GM21381 (cell line): ENCODE data around the gene WSB1.
"Not testable (repeated sequence)": the region's sequence is repeated elsewhere in the genome, so short reads cannot be mapped to it uniquely, and the experiment has no call there.

Experiments
- ATAC-seq: cut with Tn5 transposase; IDR thresholded peaks from one replicate; pipeline ENCODE4 v1.9.1; 2021; ENCODE audit warnings: mild to moderate bottlenecking, moderate library complexity; ENCODE audit not compliant: unreplicated experiment

Gene WSB1

GRCh38 chr17:27276653-27277156, 17.2 kb upstream of the WSB1 start:
- ATAC-seq = no peak

DNA sequence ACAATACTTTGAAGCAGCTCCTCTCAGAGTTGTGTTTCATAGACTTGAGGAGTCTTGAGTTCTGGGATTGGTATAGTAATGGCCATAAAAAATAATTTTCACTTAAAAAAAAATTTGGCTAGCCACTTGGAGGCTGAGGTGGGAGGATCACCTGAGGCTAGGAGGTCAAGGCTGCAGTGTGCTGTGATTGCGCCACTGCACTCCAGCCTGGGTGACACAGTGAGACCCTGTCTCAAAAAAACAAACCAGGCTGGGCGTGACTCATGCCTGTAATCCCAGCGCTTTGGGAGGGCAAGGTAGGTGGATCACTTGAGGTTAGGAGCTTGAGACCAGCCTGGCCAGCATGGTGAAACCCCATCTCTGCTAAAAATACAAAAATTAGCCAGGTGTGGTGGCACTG, 14.8 kb upstream of the WSB1 start:
- ATAC-seq = not testable (repeated sequence)

DNA sequence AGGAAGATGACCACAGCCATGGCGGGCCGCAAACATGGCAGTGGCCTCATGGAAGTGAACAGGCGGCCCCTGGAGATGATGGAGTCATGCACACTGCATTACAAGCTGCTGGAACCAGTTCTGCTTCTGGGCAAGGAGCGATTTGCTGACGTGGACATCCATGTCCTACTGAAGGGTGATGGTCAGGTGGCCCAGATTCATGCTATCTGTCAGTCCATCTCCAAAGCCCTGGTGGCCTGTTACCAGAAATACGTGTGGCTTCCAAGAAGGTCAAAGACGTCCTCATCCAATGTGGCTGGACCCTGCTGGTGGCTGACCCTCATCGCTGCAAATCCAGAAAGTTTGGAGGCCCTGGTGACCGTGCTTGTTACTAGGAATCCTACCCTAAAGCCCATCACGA, 13.4 kb upstream of the WSB1 start:
- ATAC-seq = no peak

GRCh38 chr17:27281438-27281837, 12.5 kb upstream of the WSB1 start:
- no peak for ATAC-seq

- ATAC-seq = peak; percentile 74
These were observed 11.8 kb upstream of the WSB1 start for GRCh38 chr17:27282054-27282551.

DNA sequence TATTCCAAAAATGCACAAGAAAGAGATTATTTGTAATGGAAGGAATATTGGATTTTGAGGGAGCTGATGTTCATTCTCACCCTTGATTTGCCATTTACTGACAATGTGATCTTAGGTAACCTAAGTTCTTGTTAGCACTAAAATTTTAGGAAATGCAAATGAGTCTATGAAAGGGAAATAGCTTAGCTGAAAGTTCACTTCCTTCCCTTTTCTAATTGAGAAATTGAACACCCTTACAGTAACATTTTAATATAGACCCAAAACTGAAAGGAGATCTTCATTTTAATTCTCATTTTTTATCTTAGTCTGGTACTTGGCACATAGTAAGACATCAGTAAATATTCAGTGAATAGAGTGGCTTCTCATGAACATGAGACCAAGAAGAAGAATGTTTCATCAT, 10.9 kb upstream of the WSB1 start:
- no peak for ATAC-seq

- ATAC-seq = no peak
These were observed 10.2 kb upstream of the WSB1 start for GRCh38 chr17:27283751-27284150.

DNA sequence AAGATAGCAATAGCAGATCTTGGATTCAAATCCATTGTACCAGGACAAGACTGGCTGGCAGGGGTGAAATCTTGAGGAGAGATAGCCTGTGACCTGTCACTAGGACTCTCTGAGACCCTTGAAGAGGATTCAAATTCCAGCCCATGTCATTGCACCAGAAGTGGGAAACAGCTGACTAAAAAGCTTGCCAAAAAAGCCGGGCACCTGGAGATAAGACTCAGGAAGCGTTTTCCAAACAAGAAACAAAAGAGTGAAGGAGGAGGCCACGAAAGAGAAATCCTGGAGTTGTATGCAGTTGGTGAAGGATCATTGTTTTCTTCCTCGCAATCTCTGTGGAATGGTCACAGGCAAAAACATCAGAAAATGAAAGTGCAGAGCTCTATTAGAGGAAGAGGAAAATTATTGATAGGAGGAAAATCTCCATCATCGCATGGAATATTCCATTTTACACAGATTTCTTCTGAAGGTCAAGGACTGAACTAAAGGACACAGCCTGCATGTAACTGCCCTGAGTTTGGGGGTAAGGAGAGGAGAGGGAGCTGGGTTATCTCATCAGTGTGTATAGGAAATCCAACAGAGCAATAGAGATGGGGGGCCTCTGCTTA, 9.0 kb upstream of the WSB1 start:
- ATAC-seq = no peak

DNA sequence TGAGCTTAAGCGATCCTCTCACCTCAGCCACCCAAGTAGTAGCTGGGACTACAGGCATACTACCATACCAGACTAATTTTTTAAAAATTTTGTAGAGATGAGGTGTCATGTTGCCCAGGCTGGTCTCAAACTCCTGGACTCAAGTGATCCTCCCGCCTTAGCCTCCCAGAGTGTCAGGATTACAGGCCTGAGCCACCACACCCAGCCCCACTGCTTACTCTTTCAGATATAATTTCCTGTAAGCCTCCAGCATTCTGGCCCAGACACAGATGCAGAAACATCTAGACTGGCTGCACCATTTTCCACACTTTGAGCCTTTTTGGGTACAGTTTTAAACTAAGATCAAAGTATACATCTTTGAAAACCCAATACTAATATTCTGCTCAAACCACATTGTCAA, 8.4 kb upstream of the WSB1 start:
- ATAC-seq = no peak

- no peak for ATAC-seq
These were observed 5.7 kb upstream of the WSB1 start for GRCh38 chr17:27288183-27288582.

- ATAC-seq = no peak
These were observed 4.1 kb upstream of the WSB1 start for GRCh38 chr17:27289856-27290255.

DNA sequence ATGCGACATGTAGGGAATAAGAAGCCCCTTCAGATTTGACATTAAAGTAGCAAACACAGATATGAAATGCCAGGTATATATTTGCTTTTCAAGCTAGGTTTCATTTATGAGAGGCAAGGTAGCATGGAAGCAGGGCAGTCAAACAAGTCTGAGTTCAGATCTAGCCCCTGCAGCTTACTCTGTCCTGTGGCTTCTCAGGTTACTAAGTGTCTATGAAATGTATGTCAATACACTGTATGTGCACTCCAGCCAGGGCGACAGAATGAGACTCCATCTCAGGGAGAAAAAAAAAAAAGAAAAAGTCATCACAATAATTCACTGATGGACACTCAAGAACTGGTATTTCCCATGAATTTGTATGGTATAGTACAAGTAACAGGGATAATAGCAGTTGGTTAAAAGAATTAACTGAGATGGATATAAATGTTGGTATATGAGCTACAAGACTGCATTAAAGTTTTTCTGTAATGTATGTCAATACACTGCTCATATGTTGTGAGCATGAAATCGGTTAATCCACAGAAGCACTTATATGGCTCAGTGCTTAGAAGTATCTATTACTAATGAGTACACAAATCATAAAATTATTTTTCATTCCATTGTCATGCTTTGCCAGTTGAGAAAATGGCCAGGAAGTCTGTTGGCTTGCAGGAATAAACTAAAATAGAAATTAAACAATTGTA, 2.9 kb upstream of the WSB1 start:
- no peak for ATAC-seq

GRCh38 chr17:27293359-27293897, 486 bp upstream of the WSB1 start:
- ATAC-seq = no peak

DNA sequence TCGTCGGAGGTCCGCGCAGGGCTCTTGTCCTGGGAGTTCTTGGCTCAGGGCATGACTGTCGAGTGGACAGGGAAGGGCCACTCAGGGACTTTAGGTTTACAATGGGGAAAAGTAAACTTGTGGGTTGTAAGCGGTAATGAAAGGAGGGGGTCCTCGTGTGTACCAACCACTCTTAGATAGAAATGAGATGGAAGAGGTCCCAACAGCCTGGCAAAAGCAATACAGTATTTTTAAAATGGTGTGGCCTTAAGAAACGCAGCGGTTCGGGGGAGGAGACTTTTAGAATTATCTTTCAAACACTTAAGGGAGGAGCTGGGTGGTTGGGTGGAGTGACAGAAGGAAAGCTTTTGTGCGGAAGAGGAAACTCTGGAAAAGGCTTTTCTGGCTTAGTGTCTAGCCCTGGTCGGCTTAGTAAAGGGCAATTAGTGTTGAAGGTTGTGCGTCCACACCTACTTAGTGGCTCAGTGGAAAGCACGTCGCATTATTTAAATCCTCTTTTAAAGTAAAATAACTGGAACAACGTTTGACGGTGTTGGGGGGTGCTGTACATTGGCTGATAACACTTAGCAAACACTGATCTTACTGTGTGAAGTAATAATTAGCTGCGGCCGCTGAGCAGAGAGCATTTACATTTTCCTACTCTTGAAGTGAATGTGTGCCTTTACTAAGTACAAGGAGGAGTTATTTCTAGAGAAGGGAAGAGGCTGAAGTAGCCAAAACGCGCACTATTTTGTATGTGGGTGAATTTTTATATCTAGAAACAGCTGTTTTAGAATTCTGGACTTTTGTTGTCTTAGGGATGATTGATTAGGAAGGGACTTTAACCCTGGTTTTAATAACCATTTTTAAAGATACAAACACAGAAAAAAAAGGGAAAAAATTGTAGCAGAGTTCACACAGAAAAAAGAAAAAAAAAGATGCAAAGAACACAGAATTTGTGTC, 1.0 kb downstream of the WSB1 start:
- ATAC-seq = peak; percentile 40

GRCh38 chr17:27295945-27296344, 2.0 kb downstream of the WSB1 start:
- ATAC-seq = no peak

- no peak for ATAC-seq
These were observed 2.6 kb downstream of the WSB1 start for GRCh38 chr17:27296428-27296979.

DNA sequence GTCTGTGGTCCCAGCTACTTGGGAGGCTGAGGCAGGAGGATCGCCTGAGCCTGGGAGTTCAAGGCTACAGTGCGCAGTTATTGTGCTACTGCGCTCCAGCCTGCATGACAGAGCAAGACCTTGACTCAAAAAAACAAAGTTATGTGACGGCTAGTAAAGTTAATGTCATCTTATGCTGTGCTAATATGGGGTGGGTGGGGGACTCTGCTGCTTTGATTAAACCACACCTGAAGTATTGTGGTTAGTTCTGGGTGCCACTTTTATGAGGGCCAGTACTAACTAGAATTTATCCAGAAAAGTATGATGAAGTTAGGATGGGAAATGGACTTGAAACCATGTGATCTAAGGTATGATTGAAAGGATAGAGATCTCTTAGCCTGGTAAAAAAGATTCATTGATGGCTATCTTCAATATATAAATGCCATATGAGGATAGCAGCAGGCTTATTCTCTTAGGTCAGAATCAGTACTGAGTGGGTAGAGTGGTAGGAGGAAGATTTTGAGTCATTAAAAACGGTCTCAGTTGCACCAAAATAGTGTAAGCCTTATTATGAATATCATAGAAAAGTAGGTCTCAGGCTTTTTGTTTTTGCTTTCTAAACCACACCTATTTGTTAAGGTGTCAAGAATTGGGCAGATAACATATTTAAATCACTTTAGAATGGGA, 5.6 kb downstream of the WSB1 start:
- no peak for ATAC-seq

GRCh38 chr17:27303734-27304133, 9.8 kb downstream of the WSB1 start:
- ATAC-seq = no peak

DNA sequence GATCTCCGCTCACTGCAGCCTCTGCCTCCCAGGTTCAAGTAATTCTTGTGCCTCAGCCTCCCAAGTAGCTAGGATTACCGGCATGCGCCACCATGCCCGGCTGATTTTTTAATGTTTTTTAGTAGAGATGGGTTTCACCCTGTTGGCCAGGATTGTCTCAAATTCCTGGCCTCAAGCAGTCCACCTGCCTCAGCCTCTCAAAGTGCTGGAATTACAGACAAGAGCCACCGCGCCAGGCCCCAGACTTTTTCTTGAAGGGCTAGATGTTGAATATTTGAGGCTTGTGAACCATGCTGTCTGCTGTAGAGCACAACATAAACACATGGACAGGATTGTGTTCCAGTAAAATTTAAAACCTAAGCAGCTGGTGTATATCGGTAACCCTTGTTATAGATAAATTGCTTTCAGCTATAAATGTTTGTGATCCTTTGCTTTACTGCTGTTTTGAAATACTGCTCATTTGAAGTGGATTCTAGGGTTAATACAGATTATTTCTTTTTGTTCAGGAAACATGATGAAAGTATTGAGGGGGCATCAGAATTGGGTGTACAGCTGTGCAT, 12.4 kb downstream of the WSB1 start:
- no peak for ATAC-seq

DNA sequence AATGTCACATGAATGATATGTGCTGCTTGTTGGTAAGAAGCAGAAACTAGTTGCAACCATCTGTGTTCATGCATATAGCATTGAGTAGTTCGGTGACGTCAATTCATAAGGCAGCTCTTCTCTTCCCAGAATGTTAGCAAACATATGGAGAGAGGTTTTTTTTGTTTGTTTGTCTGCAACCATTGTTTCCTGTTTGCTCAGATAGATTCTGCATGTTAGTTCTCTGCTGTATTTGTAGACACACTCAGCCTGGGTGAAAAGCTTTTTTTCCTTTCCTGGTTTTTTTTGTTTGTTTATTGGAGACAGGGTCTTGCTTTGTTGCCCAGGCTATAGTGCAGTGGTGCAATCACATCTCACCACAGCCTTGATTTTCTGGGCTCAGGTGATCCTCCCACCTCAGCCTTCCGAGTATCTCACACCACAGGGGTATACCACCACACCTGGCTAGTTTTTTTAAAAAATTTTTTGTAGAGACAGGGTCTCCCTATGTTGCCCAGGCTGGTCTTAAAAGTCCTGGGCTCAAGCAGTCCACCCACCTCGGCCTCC, 16.7 kb downstream of the WSB1 start:
- no peak for ATAC-seq
